IMR-90 (cell line): Measurements from ENCODE around the gene SHB.
A peak's percentile ranks its signal among the peaks of the same experiment; 100 is the strongest.

Source experiments
- BHLHE40 ChIP-seq: fragments of 150-350 bp; IDR thresholded peaks from 2 replicates; pipeline ENCODE4 v1.6.1; 2016; ENCODE audit warnings: mild to moderate bottlenecking, low read depth, low read length
- CEBPB ChIP-seq: IDR thresholded peaks from 2 replicates; pipeline ENCODE4 v1.6.1; 2012; ENCODE audit warnings: low read depth, low read length, improper control_type of control experiment
- FOS ChIP-seq: fragments of 150-350 bp; IDR thresholded peaks from 2 replicates; pipeline ENCODE4 v1.6.1; 2016; ENCODE audit warnings: low read depth, low read length
- MXI1 ChIP-seq: IDR thresholded peaks from 2 replicates; pipeline ENCODE4 v1.6.1; 2012; ENCODE audit warnings: low read depth, mild to moderate bottlenecking, low read length, moderate library complexity, borderline replicate concordance
- POLR2A ChIP-seq: IDR thresholded peaks from 2 replicates; pipeline ENCODE4 v1.6.1; 2012; ENCODE audit warnings: mild to moderate bottlenecking, low read depth, low read length
- RAD21 ChIP-seq: IDR thresholded peaks from 2 replicates; pipeline ENCODE4 v1.6.1; 2012; ENCODE audit warnings: low read length, improper control_type of control experiment
- SMC3 ChIP-seq: fragments of 150-350 bp; IDR thresholded peaks from 2 replicates; pipeline ENCODE4 v1.6.1; 2016; ENCODE audit warnings: low read depth, mild to moderate bottlenecking, antibody characterized with exemption, low read length, moderate library complexity
- USF2 ChIP-seq: fragments of 150-350 bp; IDR thresholded peaks from 2 replicates; pipeline ENCODE4 v1.6.1; 2017; ENCODE audit warnings: mild to moderate bottlenecking, antibody characterized with exemption, low read length, low read depth
- TF ChIP-seq, protein P1 (sequence below): conservative IDR thresholded peaks from 2 replicates; pipeline ENCODE4 v1.5.1; 2012; ENCODE audit warnings: mild to moderate bottlenecking, low read depth, low read length, improper control_type of control experiment

DNA sequence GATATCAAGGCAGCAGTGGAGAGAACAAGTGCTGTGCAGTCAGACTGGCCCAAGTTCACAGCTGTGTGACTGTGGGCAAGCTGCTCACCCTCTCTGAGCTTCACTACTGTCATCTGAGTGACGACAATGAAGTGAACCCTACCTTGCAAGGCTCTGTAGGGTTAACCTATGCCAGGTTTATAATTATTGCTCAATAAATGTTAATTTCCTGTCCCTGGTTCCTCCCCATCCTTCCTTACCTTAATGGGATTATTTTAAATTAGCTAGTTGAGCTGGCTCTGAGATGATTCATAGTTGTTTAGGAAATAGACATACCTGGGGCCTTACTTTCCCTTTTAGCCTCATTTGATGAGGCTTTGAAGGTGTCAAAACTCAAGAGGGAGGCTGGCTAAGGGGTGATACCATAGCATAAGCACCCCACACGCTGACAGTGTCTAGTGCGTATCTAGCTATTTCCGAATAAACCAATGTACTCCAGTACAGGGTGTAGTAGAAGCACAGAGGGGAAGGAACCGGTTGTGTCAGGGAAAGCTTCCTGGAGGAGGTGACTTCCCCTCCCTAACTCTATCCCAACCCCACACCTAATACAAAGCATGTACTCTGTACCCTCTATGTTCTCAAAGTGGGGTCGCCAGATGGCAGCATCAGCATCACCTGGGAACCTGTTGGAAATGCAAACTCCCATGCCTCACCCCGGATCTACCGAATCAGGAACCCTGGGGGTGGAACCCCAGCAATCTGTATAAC is 101.8 kb downstream of the SHB start:
- no peak for TF ChIP-seq RAD21
- TF ChIP-seq, protein P1, sequence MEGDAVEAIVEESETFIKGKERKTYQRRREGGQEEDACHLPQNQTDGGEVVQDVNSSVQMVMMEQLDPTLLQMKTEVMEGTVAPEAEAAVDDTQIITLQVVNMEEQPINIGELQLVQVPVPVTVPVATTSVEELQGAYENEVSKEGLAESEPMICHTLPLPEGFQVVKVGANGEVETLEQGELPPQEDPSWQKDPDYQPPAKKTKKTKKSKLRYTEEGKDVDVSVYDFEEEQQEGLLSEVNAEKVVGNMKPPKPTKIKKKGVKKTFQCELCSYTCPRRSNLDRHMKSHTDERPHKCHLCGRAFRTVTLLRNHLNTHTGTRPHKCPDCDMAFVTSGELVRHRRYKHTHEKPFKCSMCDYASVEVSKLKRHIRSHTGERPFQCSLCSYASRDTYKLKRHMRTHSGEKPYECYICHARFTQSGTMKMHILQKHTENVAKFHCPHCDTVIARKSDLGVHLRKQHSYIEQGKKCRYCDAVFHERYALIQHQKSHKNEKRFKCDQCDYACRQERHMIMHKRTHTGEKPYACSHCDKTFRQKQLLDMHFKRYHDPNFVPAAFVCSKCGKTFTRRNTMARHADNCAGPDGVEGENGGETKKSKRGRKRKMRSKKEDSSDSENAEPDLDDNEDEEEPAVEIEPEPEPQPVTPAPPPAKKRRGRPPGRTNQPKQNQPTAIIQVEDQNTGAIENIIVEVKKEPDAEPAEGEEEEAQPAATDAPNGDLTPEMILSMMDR: no peak
- no peak for TF ChIP-seq POLR2A
- no peak for TF ChIP-seq FOS
- TF ChIP-seq CEBPB: peak; percentile 46; the same call in 1 of the 2 replicates
- no peak for TF ChIP-seq MXI1
- no peak for TF ChIP-seq USF2
- no peak for TF ChIP-seq SMC3
- TF ChIP-seq BHLHE40: no peak
